Astrocyte of the spinal cord (primary cell): ENCODE results near the gene LEMD1.

ENCODE experiments used
- DNase-seq: peaks from one replicate; pipeline ENCODE4 v3.0.0; 2011; ENCODE audit warnings: low read depth, low spot score
- H3K4me3 ChIP-seq: 2 replicates; pipeline ENCODE4 v1.5.1; 2011; ENCODE audit warnings: low read depth, mild to moderate bottlenecking, low read length, moderate library complexity
- in situ Hi-C: cut with HindIII; loops from 2 replicates; pipeline ENCODE4 v1.10.0; 2017; ENCODE audit warnings: low sequenced_read_pairs
- TF ChIP-seq, protein P1 (sequence below): IDR thresholded peaks from 2 replicates; pipeline ENCODE4 v1.5.1; 2012; ENCODE audit warnings: low read depth, mild to moderate bottlenecking, low read length, inconsistent platforms

Gene LEMD1

GRCh38 chr1:205430696-205431305 lies 8.9 kb upstream of the LEMD1 start:
- H3K4me3 ChIP-seq, result peak overlapping the region; percentile 40
- peak; percentile 50 for DNase-seq
- TF ChIP-seq, protein P1, sequence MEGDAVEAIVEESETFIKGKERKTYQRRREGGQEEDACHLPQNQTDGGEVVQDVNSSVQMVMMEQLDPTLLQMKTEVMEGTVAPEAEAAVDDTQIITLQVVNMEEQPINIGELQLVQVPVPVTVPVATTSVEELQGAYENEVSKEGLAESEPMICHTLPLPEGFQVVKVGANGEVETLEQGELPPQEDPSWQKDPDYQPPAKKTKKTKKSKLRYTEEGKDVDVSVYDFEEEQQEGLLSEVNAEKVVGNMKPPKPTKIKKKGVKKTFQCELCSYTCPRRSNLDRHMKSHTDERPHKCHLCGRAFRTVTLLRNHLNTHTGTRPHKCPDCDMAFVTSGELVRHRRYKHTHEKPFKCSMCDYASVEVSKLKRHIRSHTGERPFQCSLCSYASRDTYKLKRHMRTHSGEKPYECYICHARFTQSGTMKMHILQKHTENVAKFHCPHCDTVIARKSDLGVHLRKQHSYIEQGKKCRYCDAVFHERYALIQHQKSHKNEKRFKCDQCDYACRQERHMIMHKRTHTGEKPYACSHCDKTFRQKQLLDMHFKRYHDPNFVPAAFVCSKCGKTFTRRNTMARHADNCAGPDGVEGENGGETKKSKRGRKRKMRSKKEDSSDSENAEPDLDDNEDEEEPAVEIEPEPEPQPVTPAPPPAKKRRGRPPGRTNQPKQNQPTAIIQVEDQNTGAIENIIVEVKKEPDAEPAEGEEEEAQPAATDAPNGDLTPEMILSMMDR, result peak; percentile 98
- in situ Hi-C loops, result no loop called here

GRCh38 chr1:205429762-205430695 lies 8.2 kb upstream of the LEMD1 start:
- in situ Hi-C loops, result no loop called here
- peak overlapping the region; percentile 40 for H3K4me3 ChIP-seq
- TF ChIP-seq, protein P1, result no peak
- no peak for DNase-seq

- TF ChIP-seq, protein P1, result no peak
- no peak overlapping the region for H3K4me3 ChIP-seq
- in situ Hi-C loops, result no loop called here
- no peak for DNase-seq
Measured at GRCh38 chr1:205424901-205425600, 3.2 kb upstream of the LEMD1 start.

GRCh38 chr1:205423814-205424399 lies 2.1 kb upstream of the LEMD1 start:
- in situ Hi-C loops, result no loop called here
- TF ChIP-seq, protein P1, result no peak
- DNase-seq, result no peak
- no peak overlapping the region for H3K4me3 ChIP-seq

DNA sequence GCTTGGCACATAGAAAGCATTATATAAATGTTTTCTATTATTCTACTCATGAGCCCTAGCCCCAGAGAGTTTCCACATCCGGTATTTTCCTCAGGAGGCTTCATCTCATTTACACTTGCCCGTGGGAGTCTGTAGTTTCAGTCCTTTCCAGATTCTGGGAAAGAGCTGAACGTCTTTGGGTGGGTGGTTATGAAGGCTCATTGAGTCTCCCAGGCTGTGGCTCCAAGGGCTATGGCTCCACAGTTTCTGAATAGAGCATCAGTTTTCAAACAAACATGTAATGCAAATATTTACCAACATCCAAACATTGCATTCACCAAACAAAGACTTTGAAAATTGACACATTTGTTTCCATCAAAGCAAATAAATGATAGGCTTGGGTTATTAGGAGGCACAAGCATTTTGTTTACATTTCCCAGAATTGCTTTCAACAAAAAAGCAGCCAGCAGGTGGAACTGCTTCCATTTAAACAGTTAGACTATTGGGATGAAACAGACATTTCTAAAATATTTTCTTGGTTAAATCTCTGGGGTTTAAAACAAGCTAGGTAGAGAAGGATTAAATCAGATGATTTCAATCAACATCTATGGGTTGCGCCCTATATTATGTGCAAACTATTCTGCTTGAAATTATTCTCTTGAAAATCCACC lies 1.3 kb upstream of the LEMD1 start:
- TF ChIP-seq, protein P1, result no peak
- no peak overlapping the region for H3K4me3 ChIP-seq
- no peak for DNase-seq
- in situ Hi-C loops, result no loop called here

DNA sequence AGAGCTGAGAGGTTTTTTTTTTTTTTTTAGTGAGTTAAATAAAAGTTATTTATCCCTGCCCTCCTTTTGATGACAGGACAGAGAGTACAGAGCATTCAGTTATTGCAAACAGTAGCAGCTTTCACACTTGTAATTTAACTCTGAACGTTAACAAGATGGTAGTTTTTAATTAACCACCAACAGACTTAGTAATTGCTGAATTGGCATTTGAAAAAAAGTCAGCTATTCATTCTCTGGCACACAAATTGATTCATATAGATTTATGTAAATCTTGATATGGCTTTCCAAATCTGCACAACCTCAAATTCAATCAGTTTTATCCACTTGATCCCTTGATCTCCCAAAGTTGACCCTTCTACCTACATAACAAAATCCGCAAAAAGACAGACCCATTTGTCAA lies 918 bp downstream of the LEMD1 start:
- TF ChIP-seq, protein P1, result no peak
- no peak for DNase-seq
- in situ Hi-C loops, result no loop called here
- no peak overlapping the region for H3K4me3 ChIP-seq
